HepG2 (cell line): ENCODE data around the gene PPIG. TPM values are rescaled to one million over a fixed set of nuclear protein-coding genes. Genes with fewer than 3 reads are reported as not detected.

Experiments
- CREB3 ChIP-seq: sonication (generic); formaldehyde crosslinking; IDR thresholded peaks from 2 replicates; pipeline ENCODE4 v1.5.0; 2020; ENCODE audit warnings: missing genetic modification reagents
- FOXP1 ChIP-seq, 2 experiments: fragments of 450-650 bp in 1 of 2; IDR thresholded peaks; 2 replicates each; pipeline ENCODE4 v1.6.1; 2017 to 2018; ENCODE audit warnings: antibody characterized with exemption in 1 of 2
- HES4 ChIP-seq: sonication (generic); formaldehyde crosslinking; IDR thresholded peaks from 2 replicates; pipeline ENCODE4 v1.9.0; 2021; ENCODE audit warnings: mild to moderate bottlenecking, missing genetic modification reagents, borderline replicate concordance
- JUND ChIP-seq: sonication (generic); formaldehyde crosslinking; IDR thresholded peaks from 2 replicates; pipeline ENCODE4 v1.8.0; 2022; ENCODE audit warnings: mild to moderate bottlenecking, missing genetic modification reagents
- KMT2B ChIP-seq: IDR thresholded peaks from 2 replicates; pipeline ENCODE4 v1.6.1; 2016; ENCODE audit warnings: missing genetic modification reagents, missing compliant biosample characterization
- MAF1 ChIP-seq: sonication (generic); formaldehyde crosslinking; IDR thresholded peaks from 2 replicates; pipeline ENCODE4 v1.5.0; 2020; ENCODE audit warnings: missing genetic modification reagents, borderline replicate concordance
- MTA3 ChIP-seq: sonication (generic); formaldehyde crosslinking; IDR thresholded peaks from 2 replicates; pipeline ENCODE4 v1.4.0; 2020; ENCODE audit warnings: missing genetic modification reagents
- NFYB ChIP-seq: sonication (generic); formaldehyde crosslinking; IDR thresholded peaks from 2 replicates; pipeline ENCODE4 v1.4.0; 2020; ENCODE audit warnings: missing genetic modification reagents
- REL ChIP-seq: sonication (generic); formaldehyde crosslinking; conservative IDR thresholded peaks from 2 replicates; pipeline ENCODE4 v1.8.0; 2022; ENCODE audit warnings: mild to moderate bottlenecking, missing genetic modification reagents, moderate library complexity
- RORA ChIP-seq: sonication (generic); formaldehyde crosslinking; IDR thresholded peaks from 2 replicates; pipeline ENCODE4 v1.5.0; 2020; ENCODE audit warnings: mild to moderate bottlenecking, missing genetic modification reagents, moderate library complexity
- SP5 ChIP-seq: IDR thresholded peaks from 2 replicates; pipeline ENCODE4 v1.6.1; 2016; ENCODE audit warnings: low read depth, borderline replicate concordance
- ZBTB46 ChIP-seq: sonication (generic); formaldehyde crosslinking; IDR thresholded peaks from 2 replicates; pipeline ENCODE4 v1.4.0; 2020; ENCODE audit warnings: mild to moderate bottlenecking, missing genetic modification reagents, borderline replicate concordance
- ZNF253 ChIP-seq: sonication (generic); formaldehyde crosslinking; IDR thresholded peaks from 2 replicates; pipeline ENCODE4 v1.8.0; 2022; ENCODE audit warnings: mild to moderate bottlenecking, missing genetic modification reagents, borderline replicate concordance
- ZNF263 ChIP-seq: sonication (generic); formaldehyde crosslinking; IDR thresholded peaks from 2 replicates; pipeline ENCODE4 v1.4.0; 2020; ENCODE audit warnings: missing genetic modification reagents
- ZNF296 ChIP-seq: sonication (generic); formaldehyde crosslinking; conservative IDR thresholded peaks from 2 replicates; pipeline ENCODE4 v1.5.0; 2020; ENCODE audit warnings: mild to moderate bottlenecking, missing genetic modification reagents
- ZNF317 ChIP-seq: sonication (generic); formaldehyde crosslinking; IDR thresholded peaks from 2 replicates; pipeline ENCODE4 v1.5.0; 2020; ENCODE audit warnings: mild to moderate bottlenecking, missing genetic modification reagents
- ZNF350 ChIP-seq: sonication (generic); formaldehyde crosslinking; IDR thresholded peaks from 2 replicates; pipeline ENCODE4 v1.4.0; 2020; ENCODE audit warnings: mild to moderate bottlenecking, low read depth, missing genetic modification reagents, borderline replicate concordance
- ZNF451 ChIP-seq: sonication (generic); formaldehyde crosslinking; IDR thresholded peaks from 2 replicates; pipeline ENCODE4 v1.5.0; 2020; ENCODE audit warnings: mild to moderate bottlenecking, missing genetic modification reagents
- ZNF569 ChIP-seq: sonication (generic); formaldehyde crosslinking; IDR thresholded peaks from 2 replicates; pipeline ENCODE4 v1.5.0; 2020; ENCODE audit warnings: mild to moderate bottlenecking, missing genetic modification reagents, moderate library complexity, borderline replicate concordance
- ZNF577 ChIP-seq: sonication (generic); formaldehyde crosslinking; IDR thresholded peaks from 2 replicates; pipeline ENCODE4 v1.4.0; 2020; ENCODE audit warnings: mild to moderate bottlenecking, low read depth, missing genetic modification reagents, borderline replicate concordance
- ZNF670 ChIP-seq: sonication (generic); formaldehyde crosslinking; IDR thresholded peaks from 2 replicates; pipeline ENCODE4 v1.8.0; 2022; ENCODE audit warnings: mild to moderate bottlenecking, missing genetic modification reagents, borderline replicate concordance
- ZNF7 ChIP-seq: IDR thresholded peaks from 2 replicates; pipeline ENCODE4 v1.6.1; 2016; ENCODE audit warnings: missing biosample characterization, missing genetic modification reagents
- ZNF788 ChIP-seq: sonication (generic); formaldehyde crosslinking; IDR thresholded peaks from 2 replicates; pipeline ENCODE4 v1.5.0; 2020; ENCODE audit warnings: mild to moderate bottlenecking, missing genetic modification reagents, borderline replicate concordance
- ZNF841 ChIP-seq: sonication (generic); formaldehyde crosslinking; IDR thresholded peaks from 2 replicates; pipeline ENCODE4 v1.8.1; 2023; ENCODE audit warnings: missing genetic modification reagents, borderline replicate concordance
- ZNF879 ChIP-seq: sonication (generic); formaldehyde crosslinking; IDR thresholded peaks from 2 replicates; pipeline ENCODE4 v1.8.1; 2023; ENCODE audit warnings: missing genetic modification reagents
- polyA plus RNA-seq, 8 experiments: library from polyadenylated mRNA; depleted of rRNA in 3 of 8; stranded (reverse) in 7 of 8; unstranded in 1 of 8; fragments of >200 nt; fragmentation: Illumina TruSeq in 4 of 8; extraction: Trizol in 4 of 8; gene quantifications; 2 replicates each; pipeline versions ENCODE4 v1.2.1 to v1.2.3, GENCODE V29; 2011 to 2016; ENCODE audit warnings: low read depth in 4 of 8, missing spikeins in 1 of 8, mixed read lengths in 1 of 8; ENCODE audit not compliant: insufficient read depth in 1 of 8
- total RNA-seq, 5 experiments: library from RNA; depleted of rRNA; stranded (reverse); fragments of >200 nt; fragmentation: Illumina TruSeq; extraction: Trizol; gene quantifications; 2 replicates each; pipeline ENCODE4 v1.2.3, GENCODE V29; 2016; ENCODE audit warnings: low read depth in 1 of 5
- TF ChIP-seq, protein P1 (sequence below): sonication (generic); formaldehyde crosslinking; IDR thresholded peaks from 2 replicates; pipeline ENCODE4 v1.4.0; 2020; ENCODE audit warnings: missing genetic modification reagents
- TF ChIP-seq, protein P2 (sequence below): sonication (generic); formaldehyde crosslinking; IDR thresholded peaks from 2 replicates; pipeline ENCODE4 v1.4.0; 2020; ENCODE audit warnings: mild to moderate bottlenecking, missing genetic modification reagents

Gene PPIG
- total and polyA plus RNA-seq, 2 of the 13 experiments (the other 11 are each of a cell fraction or from before 2014, with no cell fraction given): 31.3 to 81.0 TPM

DNA sequence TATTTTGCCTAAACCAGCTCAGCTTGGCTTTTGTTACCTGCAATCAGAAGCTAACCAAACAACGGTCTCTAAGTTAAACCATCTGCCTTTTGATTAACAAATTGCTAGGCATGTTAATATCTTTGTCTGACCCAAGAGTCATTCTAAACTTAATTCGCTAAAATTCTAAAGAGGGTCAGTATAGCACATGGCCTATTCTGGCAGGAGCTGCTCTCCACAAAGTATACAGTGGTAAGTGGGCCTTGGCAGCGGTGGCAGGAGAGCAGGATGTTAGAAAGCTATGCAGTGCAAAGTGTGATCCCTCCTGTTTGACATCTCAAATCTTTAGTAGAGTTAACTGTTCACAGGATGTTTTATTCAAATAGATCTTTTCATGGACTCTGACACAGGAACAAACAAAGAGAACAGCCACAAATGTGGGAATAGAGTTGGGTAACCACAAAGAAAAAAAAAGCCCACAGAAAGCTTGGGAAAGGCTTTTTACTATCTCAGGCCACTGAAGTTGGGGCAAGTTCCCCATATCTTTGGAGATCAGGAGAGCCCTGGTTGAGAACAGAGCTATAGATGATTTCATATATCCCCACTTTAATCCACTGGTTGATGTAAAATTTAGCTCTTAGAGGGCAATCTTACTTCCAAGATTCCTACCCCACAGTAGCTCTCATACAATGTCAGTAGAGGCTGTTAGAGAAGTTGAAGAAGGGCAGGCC lies 99.4 kb downstream of the PPIG start (continued):
- TF ChIP-seq, protein P1, sequence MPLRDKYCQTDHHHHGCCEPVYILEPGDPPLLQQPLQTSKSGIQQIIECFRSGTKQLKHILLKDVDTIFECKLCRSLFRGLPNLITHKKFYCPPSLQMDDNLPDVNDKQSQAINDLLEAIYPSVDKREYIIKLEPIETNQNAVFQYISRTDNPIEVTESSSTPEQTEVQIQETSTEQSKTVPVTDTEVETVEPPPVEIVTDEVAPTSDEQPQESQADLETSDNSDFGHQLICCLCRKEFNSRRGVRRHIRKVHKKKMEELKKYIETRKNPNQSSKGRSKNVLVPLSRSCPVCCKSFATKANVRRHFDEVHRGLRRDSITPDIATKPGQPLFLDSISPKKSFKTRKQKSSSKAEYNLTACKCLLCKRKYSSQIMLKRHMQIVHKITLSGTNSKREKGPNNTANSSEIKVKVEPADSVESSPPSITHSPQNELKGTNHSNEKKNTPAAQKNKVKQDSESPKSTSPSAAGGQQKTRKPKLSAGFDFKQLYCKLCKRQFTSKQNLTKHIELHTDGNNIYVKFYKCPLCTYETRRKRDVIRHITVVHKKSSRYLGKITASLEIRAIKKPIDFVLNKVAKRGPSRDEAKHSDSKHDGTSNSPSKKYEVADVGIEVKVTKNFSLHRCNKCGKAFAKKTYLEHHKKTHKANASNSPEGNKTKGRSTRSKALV (CRISPR knock-in tag): no peak
- TF ChIP-seq MAF1 (CRISPR knock-in tag) (no peak), SP5 (CRISPR knock-in tag) (no peak), ZNF7 (CRISPR knock-in tag) (no peak), ZNF577 (CRISPR knock-in tag) (no peak), ZNF296 (CRISPR knock-in tag) (no peak), ZNF841 (no peak), NFYB (no peak), FOXP1 (IDR thresholded peaks at IDR 0.05) (no peak), FOXP1 (CRISPR knock-in tag; IDR thresholded peaks at IDR 0.05) (peak; percentile 70; the same call in 1 of the 2 replicates), REL (CRISPR knock-in tag) (no peak), ZNF263 (CRISPR knock-in tag) (no peak; the same call in 1 of the 2 replicates), RORA (CRISPR knock-in tag) (peak; percentile 69; the same call in 1 of the 2 replicates), KMT2B (CRISPR knock-in tag) (peak; percentile 73), MTA3 (CRISPR knock-in tag) (no peak), JUND (CRISPR knock-in tag) (no peak), ZBTB46 (CRISPR knock-in tag) (peak; percentile 94; the same call in 1 of the 2 replicates), ZNF350 (CRISPR knock-in tag) (no peak), ZNF253 (CRISPR knock-in tag) (no peak), CREB3 (CRISPR knock-in tag) (no peak), HES4 (CRISPR knock-in tag) (no peak), ZNF670 (CRISPR knock-in tag) (peak; percentile 96), ZNF879 (no peak), ZNF317 (CRISPR knock-in tag) (peak; percentile 99), ZNF569 (CRISPR knock-in tag) (no peak), ZNF451 (CRISPR knock-in tag) (0 out of 2 replicates have a peak, but pooled peaks have one; percentile 31), ZNF788 (CRISPR knock-in tag) (no peak; the same call in 1 of the 2 replicates)
- TF ChIP-seq, protein P2, sequence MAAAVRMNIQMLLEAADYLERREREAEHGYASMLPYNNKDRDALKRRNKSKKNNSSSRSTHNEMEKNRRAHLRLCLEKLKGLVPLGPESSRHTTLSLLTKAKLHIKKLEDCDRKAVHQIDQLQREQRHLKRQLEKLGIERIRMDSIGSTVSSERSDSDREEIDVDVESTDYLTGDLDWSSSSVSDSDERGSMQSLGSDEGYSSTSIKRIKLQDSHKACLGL (CRISPR knock-in tag): no peak
